Neural cell (in vitro differentiated cells): Measurements from ENCODE around the gene CLEC14A.

Experiments used
- EP300 ChIP-seq: fragments of 450-650 bp; conservative IDR thresholded peaks from 2 replicates; pipeline ENCODE4 v1.6.1; 2014; ENCODE audit warnings: antibody characterized with exemption, mild to moderate bottlenecking, moderate library complexity; ENCODE audit not compliant: poor library complexity, severe bottlenecking
- EZH2 ChIP-seq: fragments of 200-600, 300-800 bp; shearing (Covaris generic), sonication (generic); IDR thresholded peaks from 2 replicates; pipeline ENCODE4 v1.6.1; 2014; ENCODE audit warnings: antibody characterized with exemption, low read length, borderline replicate concordance, mild to moderate bottlenecking; ENCODE audit not compliant: insufficient read depth, poor library complexity, severe bottlenecking
- POLR2AphosphoS5 ChIP-seq: IDR thresholded peaks from 2 replicates; pipeline ENCODE4 v1.6.1; 2012
- TAF1 ChIP-seq: IDR thresholded peaks from 2 replicates; pipeline ENCODE4 v1.6.1; 2012; ENCODE audit warnings: low read depth
- TF ChIP-seq, protein P1 (sequence below): fragments of 450-650 bp; IDR thresholded peaks from 2 replicates; pipeline ENCODE4 v1.5.1; 2014; ENCODE audit warnings: antibody characterized with exemption, mild to moderate bottlenecking, moderate library complexity; ENCODE audit not compliant: poor library complexity, severe bottlenecking

DNA sequence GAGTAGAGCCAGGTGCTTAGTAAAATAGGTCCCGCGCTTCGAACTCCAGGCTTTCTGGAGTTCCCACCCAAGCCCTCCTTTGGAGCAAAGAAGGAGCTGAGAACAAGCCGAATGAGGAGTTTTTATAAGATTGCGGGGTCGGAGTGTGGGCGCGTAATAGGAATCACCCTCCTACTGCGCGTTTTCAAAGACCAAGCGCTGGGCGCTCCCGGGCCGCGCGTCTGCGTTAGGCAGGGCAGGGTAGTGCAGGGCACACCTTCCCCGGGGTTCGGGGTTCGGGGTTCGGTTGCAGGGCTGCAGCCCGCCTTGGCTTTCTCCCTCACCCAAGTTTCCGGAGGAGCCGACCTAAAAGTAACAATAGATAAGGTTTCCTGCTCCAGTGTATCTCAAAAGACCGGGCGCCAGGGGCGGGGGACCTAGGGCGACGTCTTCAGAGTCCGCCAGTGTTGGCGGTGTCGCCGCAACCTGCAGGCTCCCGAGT lies 44.6 kb downstream of the CLEC14A start:
- TF ChIP-seq, protein P1, sequence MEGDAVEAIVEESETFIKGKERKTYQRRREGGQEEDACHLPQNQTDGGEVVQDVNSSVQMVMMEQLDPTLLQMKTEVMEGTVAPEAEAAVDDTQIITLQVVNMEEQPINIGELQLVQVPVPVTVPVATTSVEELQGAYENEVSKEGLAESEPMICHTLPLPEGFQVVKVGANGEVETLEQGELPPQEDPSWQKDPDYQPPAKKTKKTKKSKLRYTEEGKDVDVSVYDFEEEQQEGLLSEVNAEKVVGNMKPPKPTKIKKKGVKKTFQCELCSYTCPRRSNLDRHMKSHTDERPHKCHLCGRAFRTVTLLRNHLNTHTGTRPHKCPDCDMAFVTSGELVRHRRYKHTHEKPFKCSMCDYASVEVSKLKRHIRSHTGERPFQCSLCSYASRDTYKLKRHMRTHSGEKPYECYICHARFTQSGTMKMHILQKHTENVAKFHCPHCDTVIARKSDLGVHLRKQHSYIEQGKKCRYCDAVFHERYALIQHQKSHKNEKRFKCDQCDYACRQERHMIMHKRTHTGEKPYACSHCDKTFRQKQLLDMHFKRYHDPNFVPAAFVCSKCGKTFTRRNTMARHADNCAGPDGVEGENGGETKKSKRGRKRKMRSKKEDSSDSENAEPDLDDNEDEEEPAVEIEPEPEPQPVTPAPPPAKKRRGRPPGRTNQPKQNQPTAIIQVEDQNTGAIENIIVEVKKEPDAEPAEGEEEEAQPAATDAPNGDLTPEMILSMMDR, result no peak
- no peak for TF ChIP-seq EZH2
- no peak for TF ChIP-seq EP300
- no peak for TF ChIP-seq POLR2AphosphoS5
- TF ChIP-seq TAF1, result no peak
